ENCODE measurements around the gene BAK1.
A peak's percentile ranks its signal among the peaks of the same experiment; 100 is the strongest.

Gene BAK1

GRCh38 chr6:33579828-33580714 lies at the start of gene BAK1:
Gene BAK1, minus strand, starts transcription at chr6:33580276. Its CDS starts 2,672 bp downstream, at chr6:33577604.
- no peaks in the 10 kb centered on the region for H3K27me3 ChIP-seq (ENCODE audit: control insufficient read depth, low read length)
- peak within 1 kb of the TSS; percentile 90 for H3K4me2 ChIP-seq (ENCODE audit: low read length)
- peaks cover 25% of the 10 kb centered on the region for H3K36me3 ChIP-seq (ENCODE audit: control insufficient read depth, low read length)
- peak within 1 kb of the TSS; percentile 97 for H3K4me3 ChIP-seq (ENCODE audit: low read length)
- no peak for TF ChIP-seq EZH2phosphoT487 (IDR thresholded peaks at IDR 0.05; ENCODE audit: borderline replicate concordance, low read length)
- TF ChIP-seq, protein P1, sequence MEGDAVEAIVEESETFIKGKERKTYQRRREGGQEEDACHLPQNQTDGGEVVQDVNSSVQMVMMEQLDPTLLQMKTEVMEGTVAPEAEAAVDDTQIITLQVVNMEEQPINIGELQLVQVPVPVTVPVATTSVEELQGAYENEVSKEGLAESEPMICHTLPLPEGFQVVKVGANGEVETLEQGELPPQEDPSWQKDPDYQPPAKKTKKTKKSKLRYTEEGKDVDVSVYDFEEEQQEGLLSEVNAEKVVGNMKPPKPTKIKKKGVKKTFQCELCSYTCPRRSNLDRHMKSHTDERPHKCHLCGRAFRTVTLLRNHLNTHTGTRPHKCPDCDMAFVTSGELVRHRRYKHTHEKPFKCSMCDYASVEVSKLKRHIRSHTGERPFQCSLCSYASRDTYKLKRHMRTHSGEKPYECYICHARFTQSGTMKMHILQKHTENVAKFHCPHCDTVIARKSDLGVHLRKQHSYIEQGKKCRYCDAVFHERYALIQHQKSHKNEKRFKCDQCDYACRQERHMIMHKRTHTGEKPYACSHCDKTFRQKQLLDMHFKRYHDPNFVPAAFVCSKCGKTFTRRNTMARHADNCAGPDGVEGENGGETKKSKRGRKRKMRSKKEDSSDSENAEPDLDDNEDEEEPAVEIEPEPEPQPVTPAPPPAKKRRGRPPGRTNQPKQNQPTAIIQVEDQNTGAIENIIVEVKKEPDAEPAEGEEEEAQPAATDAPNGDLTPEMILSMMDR (IDR thresholded peaks at IDR 0.05; ENCODE audit: low read depth, low read length, poor library complexity, severe bottlenecking) = peak; percentile 49
- H3K27ac ChIP-seq (ENCODE audit: low read depth, low read length) = peak within 1 kb of the TSS; percentile 36
- no peaks in the 10 kb centered on the region for H4K20me1 ChIP-seq (ENCODE audit: control insufficient read depth, insufficient read depth, low read depth, low read length)
- no peaks in the 10 kb centered on the region for H3K9me3 ChIP-seq (ENCODE audit: control insufficient read depth, insufficient read depth, low read length)
- H3K79me2 ChIP-seq (ENCODE audit: control insufficient read depth, low read length) = peaks cover 22% of the 10 kb centered on the region
- H3K9me2 ChIP-seq (replicated peaks; ENCODE audit: control insufficient read depth, low read length) = no peaks in the 10 kb centered on the region
- H3F3A ChIP-seq (ENCODE audit: control insufficient read depth, insufficient read depth) = no peaks in the 10 kb centered on the region
- H3K4me1 ChIP-seq (ENCODE audit: control insufficient read depth, low read length) = peaks cover 33% of the 10 kb centered on the region

GRCh38 chr6:33628401-33628964 lies 48.4 kb upstream of the BAK1 start:
- Histone ChIP-seq H3K9me3 (ENCODE audit: control insufficient read depth, insufficient read depth, low read length) (no peaks in the 10 kb centered on the region), H3K4me1 (ENCODE audit: control insufficient read depth, low read length) (peaks cover 96% of the 10 kb centered on the region), H3K27ac (ENCODE audit: low read depth, low read length) (peak overlapping the region; percentile 87), H3F3A (ENCODE audit: control insufficient read depth, insufficient read depth) (peaks cover 10% of the 10 kb centered on the region; the same call in 1 of the 2 replicates), H3K4me2 (ENCODE audit: low read length) (peak overlapping the region; percentile 79), H4K20me1 (ENCODE audit: control insufficient read depth, insufficient read depth, low read depth, low read length) (peaks cover 23% of the 10 kb centered on the region), H3K4me3 (ENCODE audit: low read length) (peak overlapping the region; percentile 64), H3K79me2 (ENCODE audit: control insufficient read depth, low read length) (peaks cover 98% of the 10 kb centered on the region), H3K27me3 (ENCODE audit: control insufficient read depth, low read length) (no peaks in the 10 kb centered on the region), H3K9me2 (replicated peaks; ENCODE audit: control insufficient read depth, low read length) (no peaks in the 10 kb centered on the region), H3K36me3 (ENCODE audit: control insufficient read depth, low read length) (peaks cover 83% of the 10 kb centered on the region)
- TF ChIP-seq EZH2phosphoT487 (IDR thresholded peaks at IDR 0.05; ENCODE audit: borderline replicate concordance, low read length) = no peak
- TF ChIP-seq, protein P1 (IDR thresholded peaks at IDR 0.05; ENCODE audit: low read depth, low read length, poor library complexity, severe bottlenecking) = no peak

GRCh38 chr6:33627876-33628275 lies 47.8 kb upstream of the BAK1 start:
- peaks cover 98% of the 10 kb centered on the region for H3K79me2 ChIP-seq (ENCODE audit: control insufficient read depth, low read length)
- peaks cover 10% of the 10 kb centered on the region; the same call in 1 of the 2 replicates for H3F3A ChIP-seq (ENCODE audit: control insufficient read depth, insufficient read depth)
- peak overlapping the region; percentile 87 for H3K27ac ChIP-seq (ENCODE audit: low read depth, low read length)
- peak overlapping the region; percentile 79 for H3K4me2 ChIP-seq (ENCODE audit: low read length)
- H3K4me1 ChIP-seq (ENCODE audit: control insufficient read depth, low read length) = peaks cover 97% of the 10 kb centered on the region
- H3K9me2 ChIP-seq (replicated peaks; ENCODE audit: control insufficient read depth, low read length) = no peaks in the 10 kb centered on the region
- H3K36me3 ChIP-seq (ENCODE audit: control insufficient read depth, low read length) = peaks cover 85% of the 10 kb centered on the region
- peaks cover 25% of the 10 kb centered on the region for H4K20me1 ChIP-seq (ENCODE audit: control insufficient read depth, insufficient read depth, low read depth, low read length)
- H3K9me3 ChIP-seq (ENCODE audit: control insufficient read depth, insufficient read depth, low read length) = no peaks in the 10 kb centered on the region
- H3K4me3 ChIP-seq (ENCODE audit: low read length) = peak overlapping the region; percentile 64
- TF ChIP-seq, protein P1 (IDR thresholded peaks at IDR 0.05; ENCODE audit: low read depth, low read length, poor library complexity, severe bottlenecking) = no peak
- no peak for TF ChIP-seq EZH2phosphoT487 (IDR thresholded peaks at IDR 0.05; ENCODE audit: borderline replicate concordance, low read length)
- no peaks in the 10 kb centered on the region for H3K27me3 ChIP-seq (ENCODE audit: control insufficient read depth, low read length)
